Inflammatory macrophage (primary cell): Measurements from ENCODE around the gene ZNF428.
"Not testable (repeated sequence)": the region's sequence is repeated elsewhere in the genome, so short reads cannot be mapped to it uniquely, and the experiment has no call there.

ENCODE experiments used
- DNase-seq, 2 donors: peaks; one replicate each; pipeline ENCODE4 v3.0.0-alpha.2; 2020 to 2022

The ZNF428 gene

GRCh38 chr19:43616306-43616705, 3.1 kb downstream of the ZNF428 start:
- DNase-seq, result no peak

- DNase-seq, result no peak
Measured at GRCh38 chr19:43612374-43612773, 7.1 kb downstream of the ZNF428 start.

GRCh38 chr19:43611788-43612187, 7.6 kb downstream of the ZNF428 start, which contains the start of gene SRRM5:
Gene SRRM5, plus strand, starts transcription at chr19:43612088. Its CDS starts 34 bp downstream, at chr19:43612122.
- no peak for DNase-seq

- DNase-seq, result no peak
Measured at GRCh38 chr19:43610493-43610892, 8.9 kb downstream of the ZNF428 start.

- DNase-seq, result no peak
Measured at GRCh38 chr19:43609872-43610271, 9.6 kb downstream of the ZNF428 start.

- no peak for DNase-seq
Measured at GRCh38 chr19:43607238-43608205, 11.9 kb downstream of the ZNF428 start.

- no peak for DNase-seq
Measured at GRCh38 chr19:43606569-43607229, 12.7 kb downstream of the ZNF428 start.

GRCh38 chr19:43605875-43606568, 13.4 kb downstream of the ZNF428 start:
- DNase-seq, result no peak

GRCh38 chr19:43600326-43600725, 19.1 kb downstream of the ZNF428 start:
- DNase-seq, result not testable (repeated sequence)

GRCh38 chr19:43599635-43600295, 19.7 kb downstream of the ZNF428 start:
- DNase-seq, result no peak

- no peak for DNase-seq
Measured at GRCh38 chr19:43598445-43599240, 20.8 kb downstream of the ZNF428 start.

- DNase-seq, result peak; percentile 54 to 57
Measured at GRCh38 chr19:43597876-43598275, 21.6 kb downstream of the ZNF428 start.

GRCh38 chr19:43596842-43597461, 22.5 kb downstream of the ZNF428 start:
- peak in 1 of 2 donors; percentile 17 for DNase-seq

- DNase-seq, result peak; percentile 100
Measured at GRCh38 chr19:43595999-43596841, 23.2 kb downstream of the ZNF428 start, which contains the start of the genes IRGQ and ZNF576. Gene IRGQ, minus strand, starts transcription at chr19:43596134. Its CDS starts 796 bp downstream, at chr19:43595338. Gene ZNF576, plus strand, starts transcription at chr19:43596595. Its CDS starts 514 bp downstream, at chr19:43597109.

GRCh38 chr19:43595605-43595998, 23.8 kb downstream of the ZNF428 start:
- no peak for DNase-seq

GRCh38 chr19:43594710-43595604, 24.5 kb downstream of the ZNF428 start:
- DNase-seq, result peak; percentile 56 to 69

- DNase-seq, result no peak
Measured at GRCh38 chr19:43594081-43594697, 25.2 kb downstream of the ZNF428 start.

GRCh38 chr19:43592800-43593350, 26.6 kb downstream of the ZNF428 start:
- no peak for DNase-seq
